SH-SY5Y (cell line): ENCODE data around the gene NLRP1.

Experiments
- GATA2 ChIP-seq: IDR thresholded peaks from 2 replicates; pipeline ENCODE4 v1.6.1; 2011; ENCODE audit warnings: mild to moderate bottlenecking, low read depth, low read length
- GATA3 ChIP-seq: IDR thresholded peaks from 2 replicates; pipeline ENCODE4 v1.6.1; 2011; ENCODE audit warnings: low read depth, mild to moderate bottlenecking, low read length, moderate library complexity

DNA sequence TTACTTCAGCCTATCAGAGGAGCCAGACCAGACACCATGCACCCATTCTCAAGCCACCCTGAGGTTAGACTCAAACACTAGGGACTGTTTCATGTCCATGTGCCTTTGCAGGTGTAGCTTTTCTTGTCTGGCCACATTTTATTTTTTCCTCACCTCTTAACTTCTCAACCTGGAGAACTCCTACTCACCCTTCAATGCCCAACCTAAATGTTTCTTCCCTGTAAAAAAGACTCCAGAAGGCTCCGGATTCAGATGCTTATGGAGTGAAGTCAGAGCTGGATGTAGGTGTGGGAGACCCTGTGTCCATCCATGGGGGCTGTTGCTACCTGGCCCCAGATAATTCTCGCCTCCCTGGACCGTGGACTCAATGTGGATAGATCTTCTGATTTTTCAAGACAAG, 44.0 kb upstream of the NLRP1 start:
- TF ChIP-seq GATA2 (no peak), GATA3 (no peak)
